K562 (cell line): Measurements from ENCODE around the gene ACKR3. TPM values are rescaled to one million over a fixed set of nuclear protein-coding genes. Genes with fewer than 3 reads are reported as not detected.

Experiments
- ATAC-seq: fragments of 200-7000 bp; cut with Tn5 transposase; 3 replicates; pipeline ENCODE4 v1.9.1; 2020; ENCODE audit warnings: moderate library complexity
- BruUV-seq: library from RNA; stranded (reverse); fragments of 400-500 nt; replicated peaks from 2 replicates; lab custom pipeline; 2021; lab: Mats Ljungman, UMichigan
- CTCF ChIA-PET: fragments of 300-600 bp; formaldehyde crosslinking; extraction: SDS; loops from one replicate; lab custom pipeline; 2021; ENCODE audit warnings: low intra/inter-chr PET ratio; lab: Yijun Ruan, JAX
- POLR2A ChIA-PET: fragments of 300-600, 350-650 bp; sonication (Branson Sonifier 250); formaldehyde crosslinking; extraction: SDS; loops from one replicate; lab custom pipeline; 2021; ENCODE audit warnings: antibody characterized with exemption, inconsistent platforms; lab: Yijun Ruan, JAX
- DNase-seq, 4 experiments: peaks; one replicate each; pipeline versions ENCODE4 v3.0.0 to v3.0.0-alpha.2; 2011 to 2018; ENCODE audit warnings: low spot score in 3 of 4, mixed read lengths in 3 of 4; ENCODE audit errors: extremely low read depth in 1 of 4
- FAIRE-seq: peaks from 2 replicates; lab custom pipeline; 2011; peaks lifted over from hg19 to GRCh38; lab: Jason Lieb, UNC
- H2AFZ ChIP-seq: 2 replicates; pipeline ENCODE4 v1.6.0; 2011; ENCODE audit warnings: low read depth, low read length, control low read depth, inconsistent platforms
- H3K27ac ChIP-seq: fragments of 200-600 bp; 3 replicates; pipeline ENCODE4 v1.8.0; 2011; ENCODE audit warnings: low read depth, mild to moderate bottlenecking, control low read depth, inconsistent platforms, low read length, moderate library complexity, mixed read lengths; ENCODE audit errors: extremely low read depth
- H3K27me3 ChIP-seq, 2 experiments: fragments of 300-600 bp in 1 of 2; 2 replicates in 1 of 2; 3 replicates in 1 of 2; pipeline versions ENCODE4 v1.6.0 to v1.8.0; 2011; ENCODE audit warnings: inconsistent platforms in 2 of 2, low read length in 2 of 2, mild to moderate bottlenecking in 1 of 2, mixed read lengths in 1 of 2, moderate library complexity in 1 of 2; ENCODE audit not compliant: control insufficient read depth in 2 of 2, insufficient read depth in 2 of 2
- H3K36me3 ChIP-seq: fragments of 300-600 bp; 3 replicates; pipeline ENCODE4 v1.8.0; 2011; ENCODE audit warnings: mild to moderate bottlenecking, low read length, inconsistent platforms; ENCODE audit not compliant: control insufficient read depth, insufficient read depth
- H3K4me1 ChIP-seq, 2 experiments: fragments of 200-600 bp in 1 of 2; replicated peaks in 1 of 2; 2 replicates in 1 of 2; 3 replicates in 1 of 2; pipeline versions ENCODE4 v1.5.1 to v1.8.0; 2011; ENCODE audit warnings: inconsistent platforms in 2 of 2, low read length in 2 of 2, mild to moderate bottlenecking in 1 of 2, mixed read lengths in 1 of 2, moderate library complexity in 1 of 2; ENCODE audit not compliant: control insufficient read depth in 2 of 2, insufficient read depth in 2 of 2
- H3K4me2 ChIP-seq: 2 replicates; pipeline ENCODE4 v1.6.1; 2011; ENCODE audit warnings: low read length, control low read depth, inconsistent platforms, mixed read lengths; ENCODE audit not compliant: insufficient read depth
- H3K4me3 ChIP-seq: fragments of 200-600 bp; sonication (generic), shearing (Covaris generic); 2 replicates; pipeline ENCODE4 v1.5.1; 2016; ENCODE audit warnings: control low read depth, inconsistent platforms
- H3K79me2 ChIP-seq: fragments of 200-600 bp; 3 replicates; pipeline ENCODE4 v1.8.0; 2011; ENCODE audit warnings: low read length, inconsistent platforms; ENCODE audit not compliant: control insufficient read depth, insufficient read depth
- H3K9ac ChIP-seq, 2 experiments: 2 replicates each; pipeline versions ENCODE4 v1.6.0 to v1.6.1; 2011; ENCODE audit warnings: low read depth in 2 of 2, low read length in 2 of 2, control low read depth in 1 of 2, inconsistent platforms in 1 of 2, mild to moderate bottlenecking in 1 of 2, mixed read lengths in 1 of 2; ENCODE audit not compliant: insufficient read depth in 1 of 2
- H3K9me1 ChIP-seq: one replicate; pipeline ENCODE4 v1.6.0; 2011; ENCODE audit warnings: inconsistent platforms, mild to moderate bottlenecking, low read length, moderate library complexity; ENCODE audit not compliant: control insufficient read depth, insufficient read depth
- H3K9me3 ChIP-seq: replicated peaks from 2 replicates; pipeline ENCODE4 v1.5.1; 2011; ENCODE audit warnings: low read depth, low read length, inconsistent platforms; ENCODE audit not compliant: control insufficient read depth, insufficient read depth
- H4K20me1 ChIP-seq: replicated peaks from 2 replicates; pipeline ENCODE4 v1.6.1; 2011; ENCODE audit warnings: low read length, inconsistent platforms, mixed read lengths; ENCODE audit not compliant: control insufficient read depth, insufficient read depth
- CXXC5 ChIP-seq: fragments of 250-450 bp; sonication (Bioruptor Pico); IDR thresholded peaks from 2 replicates; pipeline ENCODE4 v1.8.0; 2022; ENCODE audit warnings: inconsistent platforms, mild to moderate bottlenecking, moderate library complexity
- HNRNPUL1 ChIP-seq: fragments of 200-400 bp; formaldehyde crosslinking; IDR thresholded peaks from 2 replicates; pipeline ENCODE4 v1.6.1; 2017; ENCODE audit warnings: low read length
- MYC ChIP-seq, 2 experiments: fragments of 250-450 bp in 1 of 2; sonication (Bioruptor Pico) in 1 of 2; IDR thresholded peaks; 2 replicates each; pipeline versions ENCODE4 v1.5.1 to v1.6.1; 2012 to 2021; ENCODE audit warnings: low read depth in 2 of 2, borderline replicate concordance in 1 of 2, improper control_type of control experiment in 1 of 2, low read length in 1 of 2, mild to moderate bottlenecking in 1 of 2, moderate library complexity in 1 of 2
- PHTF2 ChIP-seq: fragments of 250-450 bp; sonication (Bioruptor Pico); IDR thresholded peaks from 2 replicates; pipeline ENCODE4 v1.5.0; 2021; ENCODE audit warnings: mild to moderate bottlenecking
- TBP ChIP-seq: optimal IDR thresholded peaks from 2 replicates; pipeline ENCODE3; 2011; ENCODE audit warnings: low read depth, low read length, improper control_type of control experiment
- WGBS: fragments of 100-300 bp; shearing (Covaris generic); methylation state at CpG from one replicate; pipeline ENCODE4 v1.1.6; 2016; ENCODE audit warnings: low coverage, mixed read lengths; ENCODE audit not compliant: insufficient coverage; ENCODE audit errors: missing lambda C conversion rate; 5-methylcytosine and 5-hydroxymethylcytosine counted together
- in situ Hi-C: fragments of 300-500 bp; cut with MboI; formaldehyde crosslinking; loops from 4 replicates; pipeline ENCODE4 v1.15.0; 2018; ENCODE audit warnings: inconsistent platforms, mixed read lengths
- intact Hi-C: fragments of 100-400 bp; cut with micrococcal nuclease; formaldehyde crosslinking; loops from 2 replicates; pipeline ENCODE4 v1.14.2; 2022
- polyA plus RNA-seq, 8 experiments: library from polyadenylated mRNA; depleted of rRNA in 4 of 8; stranded (reverse) in 5 of 8; unstranded in 3 of 8; fragments of >200 nt; fragmentation: Nextera tagmentation in 2 of 8; fragmentation: Illumina TruSeq in 1 of 8; extraction: Ambion mirVana in 2 of 8; extraction: Trizol in 1 of 8; gene quantifications; 2 replicates each; pipeline versions ENCODE4 v1.2.1 to v1.2.3, GENCODE V29; 2011 to 2014; ENCODE audit warnings: inconsistent platforms in 1 of 8, missing spikeins in 1 of 8
- total RNA-seq, 7 experiments: library from RNA; depleted of rRNA in 6 of 7; stranded (reverse); fragments of >200 nt in 6 of 7; fragmentation: Illumina TruSeq in 2 of 7; extraction: Trizol in 2 of 7; gene quantifications; 2 replicates each; pipeline versions ENCODE4 v1.2.1 to v1.2.3, GENCODE V29; 2011 to 2021; ENCODE audit warnings: low replicate concordance in 1 of 7
- TF ChIP-seq, protein P1 (sequence below): sonication (generic); formaldehyde crosslinking; IDR thresholded peaks from 2 replicates; pipeline ENCODE4 v1.8.0; 2023; ENCODE audit warnings: mild to moderate bottlenecking, missing genetic modification reagents
- TF ChIP-seq, protein P2 (sequence below): fragments of 450-650 bp; IDR thresholded peaks from 2 replicates; pipeline ENCODE4 v1.6.1; 2017; ENCODE audit warnings: mild to moderate bottlenecking, moderate library complexity

ACKR3 gene
- total and polyA plus RNA-seq, 9 of the 15 experiments (the other 6 are each of a cell fraction or from before 2014, with no cell fraction given) = 0.07 TPM; not detected in 8

DNA sequence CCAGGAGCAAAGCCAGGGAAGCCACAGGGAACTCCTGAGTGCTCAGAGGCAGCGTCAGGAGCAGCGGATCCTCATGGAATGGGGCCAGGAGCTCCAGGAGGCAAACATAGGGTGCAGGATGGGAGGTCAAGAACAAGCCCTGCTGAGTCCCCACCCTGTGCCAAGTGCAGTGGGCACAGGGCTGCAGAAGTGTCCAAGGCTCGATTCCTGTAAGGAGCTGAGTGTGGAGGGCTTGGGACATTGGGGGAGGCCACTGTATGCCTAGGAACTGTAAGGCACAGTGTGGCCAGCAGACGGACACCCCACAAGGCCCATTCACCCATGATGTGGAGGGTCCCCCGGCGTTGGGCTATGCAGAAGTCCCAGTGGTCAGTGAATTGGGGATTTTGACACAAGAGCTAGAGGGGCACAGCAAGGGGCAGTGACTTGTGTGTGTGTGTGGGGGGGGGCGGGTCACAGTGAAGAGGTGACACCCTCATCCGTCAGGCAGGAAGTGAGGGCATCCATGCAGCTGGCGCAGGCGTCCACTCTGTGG, 55.6 kb downstream of the ACKR3 start (continued):
- TF ChIP-seq, protein P1, sequence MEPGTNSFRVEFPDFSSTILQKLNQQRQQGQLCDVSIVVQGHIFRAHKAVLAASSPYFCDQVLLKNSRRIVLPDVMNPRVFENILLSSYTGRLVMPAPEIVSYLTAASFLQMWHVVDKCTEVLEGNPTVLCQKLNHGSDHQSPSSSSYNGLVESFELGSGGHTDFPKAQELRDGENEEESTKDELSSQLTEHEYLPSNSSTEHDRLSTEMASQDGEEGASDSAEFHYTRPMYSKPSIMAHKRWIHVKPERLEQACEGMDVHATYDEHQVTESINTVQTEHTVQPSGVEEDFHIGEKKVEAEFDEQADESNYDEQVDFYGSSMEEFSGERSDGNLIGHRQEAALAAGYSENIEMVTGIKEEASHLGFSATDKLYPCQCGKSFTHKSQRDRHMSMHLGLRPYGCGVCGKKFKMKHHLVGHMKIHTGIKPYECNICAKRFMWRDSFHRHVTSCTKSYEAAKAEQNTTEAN = no peak
- TF ChIP-seq, protein P2, sequence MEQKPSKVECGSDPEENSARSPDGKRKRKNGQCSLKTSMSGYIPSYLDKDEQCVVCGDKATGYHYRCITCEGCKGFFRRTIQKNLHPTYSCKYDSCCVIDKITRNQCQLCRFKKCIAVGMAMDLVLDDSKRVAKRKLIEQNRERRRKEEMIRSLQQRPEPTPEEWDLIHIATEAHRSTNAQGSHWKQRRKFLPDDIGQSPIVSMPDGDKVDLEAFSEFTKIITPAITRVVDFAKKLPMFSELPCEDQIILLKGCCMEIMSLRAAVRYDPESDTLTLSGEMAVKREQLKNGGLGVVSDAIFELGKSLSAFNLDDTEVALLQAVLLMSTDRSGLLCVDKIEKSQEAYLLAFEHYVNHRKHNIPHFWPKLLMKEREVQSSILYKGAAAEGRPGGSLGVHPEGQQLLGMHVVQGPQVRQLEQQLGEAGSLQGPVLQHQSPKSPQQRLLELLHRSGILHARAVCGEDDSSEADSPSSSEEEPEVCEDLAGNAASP = no peak

DNA sequence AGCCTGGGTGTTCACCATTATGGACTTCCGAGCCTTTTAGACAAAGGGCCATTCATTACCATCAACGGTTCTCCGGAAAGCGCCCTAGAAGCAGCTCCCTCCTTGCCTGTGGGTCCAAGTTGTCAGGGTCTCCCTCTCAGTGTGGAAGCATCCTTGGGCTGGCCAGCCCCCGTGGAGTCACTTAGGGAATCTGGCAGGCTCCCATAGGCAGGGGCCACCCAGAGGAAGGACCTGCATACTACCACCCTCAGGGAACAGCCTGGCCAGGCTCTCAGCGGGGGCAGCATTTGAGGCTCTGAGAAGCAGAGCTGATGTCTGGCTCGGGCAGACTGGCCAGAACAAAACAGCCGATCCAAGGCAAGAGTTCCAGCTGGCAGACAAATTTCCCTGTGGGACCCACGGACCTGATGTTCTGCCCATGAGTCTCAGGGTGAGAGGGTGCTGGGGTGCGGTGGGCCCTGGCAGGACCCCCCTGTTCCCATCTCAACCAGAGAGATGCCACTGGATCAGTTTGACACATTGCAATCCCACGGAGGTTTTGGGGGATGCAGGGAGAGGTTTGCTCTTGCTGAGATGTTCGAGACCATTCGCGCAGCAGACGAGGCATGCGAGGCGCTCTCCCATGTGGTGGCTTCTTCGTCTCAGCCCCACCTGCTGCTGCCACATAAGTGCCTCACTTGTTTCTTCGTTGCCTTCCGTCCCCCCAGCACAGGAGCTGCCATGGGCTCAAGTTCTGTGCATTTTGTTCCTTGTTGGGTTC, 56.9 kb downstream of the ACKR3 start:
- POLR2A ChIA-PET = interaction anchor here (0.5 kb wide), 1 partner anchor 19 kb away, joined by 3 read pairs; no protein-coding TSS in a partner anchor
- H3K4me2 ChIP-seq = no peak overlapping the region
- WGBS = 0% methylated on average over 14 of the region's 20 CpGs
- TF ChIP-seq MYC (IDR thresholded peaks at IDR 0.05; ENCODE audit: low read depth, low read length) (no peak), MYC (CRISPR knock-in tag; IDR thresholded peaks at IDR 0.05; ENCODE audit: borderline replicate concordance, low read depth) (no peak), PHTF2 (no peak), TBP (no peak), CXXC5 (CRISPR knock-in tag) (no peak), HNRNPUL1 (no peak)

More for the DNA sequence above, 56.9 kb downstream of the ACKR3 start:
- Histone ChIP-seq H3K36me3 (no peaks in the 10 kb centered on the region), H3K9me3 (no peaks in the 10 kb centered on the region), H3K79me2 (no peaks in the 10 kb centered on the region), H3K4me3 (no peak overlapping the region), H4K20me1 (no peaks in the 10 kb centered on the region; the same call in 1 of the 2 replicates), H3K27ac (no peak overlapping the region), H3K9me1 (no peaks in the 10 kb centered on the region), H3K27me3 (peaks cover 0 to 34% of the 10 kb centered on the region in 2 experiments; a peak in 3 of 5 replicates), H2AFZ (no peak overlapping the region), H3K4me1 (no peaks in the 10 kb centered on the region), H3K9ac (no peak overlapping the region)
- in situ Hi-C loops (no loop called here), intact Hi-C loops (no loop called here)
- no TSS peak for BruUV-seq
- no peak for ATAC-seq
- FAIRE-seq = no peak
- CTCF ChIA-PET = no interaction called here
- DNase-seq = no peak
